GM21381 (cell line): ENCODE data around the gene DNAAF8.

Source experiments
- ATAC-seq: cut with Tn5 transposase; IDR thresholded peaks from one replicate; pipeline ENCODE4 v1.9.1; 2021; ENCODE audit warnings: mild to moderate bottlenecking, moderate library complexity; ENCODE audit not compliant: unreplicated experiment

Gene DNAAF8

DNA sequence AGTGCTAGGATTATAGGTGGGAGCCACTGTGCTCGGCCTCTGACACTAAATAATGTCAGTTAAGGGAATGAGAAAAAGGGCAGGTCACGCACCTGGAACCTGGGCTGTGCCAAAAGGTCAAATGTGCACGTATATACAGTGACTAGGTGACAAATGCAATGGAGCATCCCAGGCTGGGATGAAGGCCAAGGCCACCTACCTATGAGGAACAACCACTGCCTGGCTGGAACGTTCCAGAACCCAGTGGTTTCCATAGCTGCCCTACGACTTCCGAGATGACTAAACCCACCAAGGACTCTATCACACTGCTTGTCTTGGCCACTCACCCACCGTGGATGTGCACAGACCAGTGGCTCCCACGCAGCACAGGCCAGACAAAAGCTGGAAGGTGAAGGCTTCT is 16.6 kb downstream of the DNAAF8 start:
- ATAC-seq = no peak

DNA sequence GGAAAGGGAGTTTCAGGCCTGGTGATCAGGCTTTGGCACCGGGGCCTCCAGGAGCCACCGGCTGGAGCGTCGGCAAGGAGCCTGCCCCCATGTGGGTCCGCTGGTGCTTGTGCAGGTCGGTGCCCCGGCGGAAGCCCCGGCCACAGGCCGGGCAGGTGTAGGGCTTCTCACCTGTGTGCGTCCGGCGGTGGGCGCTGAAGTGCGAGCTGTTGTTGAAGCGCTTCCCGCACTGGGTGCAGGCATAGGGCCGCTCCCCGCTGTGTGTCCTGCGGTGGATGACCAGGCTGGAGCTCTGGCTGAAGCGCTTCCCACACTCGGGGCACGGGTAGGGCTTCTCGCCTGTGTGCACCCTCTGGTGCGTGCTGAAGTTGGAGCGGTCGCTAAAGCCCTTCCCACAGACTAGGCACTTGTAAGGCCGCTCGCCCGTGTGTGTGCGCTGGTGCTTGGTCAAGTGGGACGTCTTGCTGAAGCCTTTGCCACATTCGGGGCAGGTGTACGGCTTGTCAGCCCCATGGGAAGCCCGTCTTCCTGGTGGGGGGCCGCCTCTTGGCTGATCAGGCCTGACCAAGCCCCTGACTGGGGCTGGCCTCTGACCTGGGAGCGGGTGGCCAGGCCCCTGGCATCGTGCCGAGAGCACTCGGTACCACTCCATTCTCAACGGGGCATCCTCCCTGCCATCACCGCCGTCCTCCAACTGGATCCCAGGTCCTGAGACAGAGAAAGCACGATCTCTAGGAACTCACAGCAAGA is 18.2 kb downstream of the DNAAF8 start:
- ATAC-seq = no peak

DNA sequence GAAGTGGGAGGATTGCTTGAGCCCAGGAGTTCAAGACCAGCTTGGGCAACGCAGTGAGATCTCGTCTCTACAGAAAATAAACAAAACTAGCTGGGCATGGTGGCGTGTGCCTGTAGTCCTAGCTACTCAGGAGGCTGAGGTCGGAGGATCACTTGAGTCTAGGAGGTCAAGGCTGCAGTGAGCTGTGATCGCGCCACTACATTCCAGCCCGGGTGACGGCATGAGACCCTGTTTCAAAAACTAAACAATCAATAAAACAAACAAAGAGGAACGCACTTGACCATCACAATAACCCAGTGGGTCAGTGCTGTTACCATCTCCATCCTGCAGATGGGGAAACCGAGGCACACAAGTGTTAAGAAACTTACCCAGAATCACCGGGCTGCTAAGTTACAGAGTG is 18.9 kb downstream of the DNAAF8 start:
- ATAC-seq = no peak

DNA sequence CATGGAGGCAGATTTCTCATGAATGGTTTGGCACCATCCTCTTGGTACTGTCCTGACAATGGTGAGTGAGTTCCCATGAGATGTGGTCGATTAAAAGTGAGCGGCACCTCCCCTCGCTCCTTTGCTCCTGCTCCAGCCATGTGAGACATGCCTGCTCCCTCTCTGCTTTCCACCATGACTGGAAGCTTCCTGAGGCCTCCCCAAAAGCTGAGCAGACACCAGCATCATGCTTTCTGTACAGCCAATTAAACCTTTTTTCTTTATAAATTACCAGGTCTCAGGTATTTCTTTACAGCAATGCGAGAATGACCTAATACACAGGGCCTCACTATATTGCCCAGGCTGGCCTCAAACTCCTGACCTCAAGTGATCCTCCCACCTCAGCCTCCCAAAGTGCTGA is 20.5 kb downstream of the DNAAF8 start:
- ATAC-seq = no peak

DNA sequence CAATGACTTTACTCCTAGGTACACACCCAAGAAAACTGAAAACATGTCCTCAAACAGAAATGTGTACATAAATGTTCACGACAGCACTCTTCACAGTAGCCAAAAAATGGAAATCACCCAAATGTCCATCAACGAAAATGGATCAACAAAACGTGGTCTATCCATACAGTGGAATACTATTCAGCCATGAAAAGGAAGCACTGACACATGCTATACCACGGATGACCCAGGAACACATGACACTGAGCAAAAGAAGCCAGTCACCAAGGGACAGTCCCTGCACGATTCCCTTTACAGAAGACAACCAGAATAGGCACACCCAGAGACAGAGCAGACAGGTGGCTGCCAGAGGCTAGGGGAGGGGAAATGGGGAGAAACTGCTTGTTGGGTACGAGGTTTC is 21.4 kb downstream of the DNAAF8 start:
- no peak for ATAC-seq

DNA sequence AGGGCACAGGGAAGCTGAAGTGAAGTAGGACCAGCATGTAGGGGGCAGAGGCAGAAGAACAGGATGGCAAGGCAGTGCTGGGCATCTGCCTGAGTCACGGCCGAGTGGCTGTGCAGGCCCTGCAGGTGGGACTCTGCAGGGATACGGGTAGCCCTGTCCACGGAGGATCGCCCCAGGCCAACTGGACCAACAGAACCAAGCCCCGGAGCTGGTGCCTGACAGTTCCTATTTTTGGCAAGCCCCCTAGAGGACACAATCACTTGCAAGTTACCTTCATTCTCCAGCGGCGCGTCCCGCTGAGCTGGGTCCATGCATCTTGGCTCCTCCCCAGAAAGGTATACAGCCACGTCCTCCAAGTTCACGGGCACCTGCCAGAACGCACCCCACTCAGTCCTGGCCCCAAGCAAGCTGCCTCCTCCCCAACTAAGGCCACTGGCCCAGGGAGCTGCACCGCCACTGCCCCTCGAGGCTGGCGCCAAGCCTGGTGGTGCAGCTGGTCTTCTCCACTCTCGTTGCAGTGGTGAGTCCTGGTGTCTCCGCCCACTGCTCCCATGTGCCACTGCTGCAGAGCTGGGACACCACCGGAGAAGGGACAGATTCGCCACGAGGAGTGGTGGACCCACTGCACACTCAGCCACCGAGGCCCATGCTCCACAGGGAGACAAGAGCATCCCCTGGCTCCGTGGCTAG is 26.0 kb downstream of the DNAAF8 start:
- ATAC-seq = no peak

DNA sequence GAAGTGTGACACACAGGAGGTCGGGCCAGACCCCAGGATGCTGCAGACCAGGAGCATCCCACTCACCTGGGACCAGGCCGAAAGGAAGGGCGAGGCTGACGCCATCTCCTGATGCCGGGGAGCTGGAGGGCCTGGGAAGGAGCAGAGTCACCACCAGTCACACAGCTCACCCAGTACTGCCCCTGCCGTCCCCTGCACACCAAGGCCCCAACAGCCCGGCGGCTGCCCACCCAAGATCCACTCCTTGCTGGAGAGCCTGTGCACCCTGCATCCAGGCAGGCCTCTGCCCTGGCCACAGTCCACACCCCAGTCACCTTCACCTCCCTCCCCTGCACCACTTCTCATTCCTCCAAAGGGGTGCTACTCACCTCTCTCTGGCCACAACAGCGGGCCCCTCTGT is 27.9 kb downstream of the DNAAF8 start:
- no peak for ATAC-seq

DNA sequence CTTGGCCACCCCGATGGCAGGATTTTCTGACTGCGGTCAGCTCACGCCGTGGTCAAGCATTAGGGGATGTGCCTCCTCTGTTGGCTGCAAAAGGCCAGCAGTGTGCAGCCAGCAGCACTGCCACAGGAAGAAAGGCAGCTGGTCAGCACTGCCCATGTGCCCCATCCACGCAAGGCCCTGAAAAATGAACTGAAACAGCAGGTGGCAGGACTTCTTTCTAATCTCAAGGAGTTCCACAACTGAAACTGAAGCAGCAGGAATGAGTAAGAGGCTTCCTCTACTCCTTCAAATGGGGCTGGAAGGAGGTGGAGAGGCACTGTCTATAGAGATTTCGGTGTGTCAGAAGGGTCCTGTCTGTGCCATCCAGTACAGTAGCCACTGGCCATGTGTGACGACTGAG is 29.5 kb downstream of the DNAAF8 start:
- no peak for ATAC-seq

DNA sequence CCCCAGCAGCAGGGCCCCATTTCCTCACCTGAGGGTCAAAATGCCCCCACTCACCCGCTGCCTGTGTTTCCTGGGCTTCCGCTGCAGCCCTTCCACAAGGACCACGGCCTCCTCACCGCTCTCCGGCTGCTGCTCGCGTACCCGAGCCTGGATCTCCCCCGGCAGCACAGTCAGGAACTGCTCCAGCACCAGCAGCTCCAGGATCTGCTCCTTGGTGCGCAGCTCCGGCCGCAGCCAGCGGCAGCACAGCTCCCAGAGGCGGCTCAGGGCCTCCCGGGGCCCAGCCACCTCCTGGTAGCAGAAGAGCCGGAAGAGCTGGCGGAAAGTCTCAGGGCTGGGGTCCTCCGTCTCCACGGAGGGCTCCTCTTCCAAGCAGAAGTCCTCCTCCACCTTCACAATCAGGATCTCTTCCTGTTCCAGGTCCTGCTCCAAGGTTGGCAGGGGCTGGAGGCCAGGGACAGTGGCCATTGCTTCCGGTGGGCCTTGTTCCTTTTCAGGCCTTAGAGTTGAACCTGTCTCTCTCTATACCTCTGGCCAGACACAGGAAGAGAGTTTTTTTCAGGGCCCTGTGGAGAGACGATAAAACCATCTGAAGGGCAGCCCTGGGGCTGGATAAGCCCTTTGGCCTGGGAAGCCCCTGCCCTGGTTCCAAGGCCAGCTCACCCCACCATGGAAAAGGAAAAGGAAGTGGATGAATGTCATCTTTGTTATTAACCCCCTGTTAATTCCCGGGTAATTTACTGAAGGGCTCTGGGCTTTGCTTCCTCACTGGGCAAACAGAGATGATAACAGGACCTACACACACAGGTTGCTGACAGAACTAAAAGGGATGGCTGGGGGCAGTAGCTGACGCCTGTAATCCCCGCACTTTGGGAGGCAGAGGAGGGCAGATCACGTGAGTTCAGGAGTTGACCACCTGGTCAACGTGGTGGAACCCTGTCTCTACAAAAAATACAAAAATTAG is 31.5 kb downstream of the DNAAF8 start:
- ATAC-seq = no peak

DNA sequence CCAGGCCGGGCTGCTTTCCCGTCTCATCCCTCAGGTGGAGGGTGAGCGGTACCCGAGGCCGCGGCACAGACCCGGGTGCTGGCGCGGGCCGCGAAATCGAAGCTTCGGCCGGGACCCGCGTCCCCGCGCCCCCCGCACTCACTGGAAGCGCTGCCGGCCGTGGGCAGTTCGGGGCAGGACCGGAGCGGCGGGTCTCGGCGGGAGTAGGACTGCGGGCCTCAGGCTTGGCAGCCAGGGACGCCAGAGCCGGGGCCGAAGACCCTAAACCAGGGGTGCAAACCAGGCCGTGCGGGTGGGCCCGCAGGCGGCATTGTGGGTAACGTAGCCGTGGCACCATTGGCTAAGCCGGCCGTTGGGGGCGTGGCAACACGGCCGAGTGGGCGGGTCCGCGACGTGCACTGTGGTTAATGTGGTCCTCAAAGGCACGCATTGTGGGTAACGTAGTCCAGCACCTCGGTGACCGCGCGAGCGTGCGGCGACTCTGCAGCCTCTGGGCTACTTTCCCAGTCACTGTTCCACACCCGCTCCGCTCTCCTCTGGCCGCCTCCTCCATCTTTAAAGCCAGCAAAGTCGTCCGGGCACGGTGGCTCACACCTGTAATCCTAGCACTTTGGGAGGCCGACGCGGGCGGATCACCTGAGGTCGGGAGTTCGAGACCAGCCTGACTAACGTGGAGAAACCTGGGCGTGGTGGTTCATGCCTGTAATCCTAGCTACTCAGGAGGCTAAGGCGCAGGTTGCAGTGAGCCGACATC is 32.7 kb downstream of the DNAAF8 start, which contains the start of gene ZNF500:
Gene ZNF500 (minus strand): TSS at position 288 of the 754 bp plus-strand sequence. CDS start 1,184 bp downstream, outside the sequence.
- peak; percentile 83 for ATAC-seq

DNA sequence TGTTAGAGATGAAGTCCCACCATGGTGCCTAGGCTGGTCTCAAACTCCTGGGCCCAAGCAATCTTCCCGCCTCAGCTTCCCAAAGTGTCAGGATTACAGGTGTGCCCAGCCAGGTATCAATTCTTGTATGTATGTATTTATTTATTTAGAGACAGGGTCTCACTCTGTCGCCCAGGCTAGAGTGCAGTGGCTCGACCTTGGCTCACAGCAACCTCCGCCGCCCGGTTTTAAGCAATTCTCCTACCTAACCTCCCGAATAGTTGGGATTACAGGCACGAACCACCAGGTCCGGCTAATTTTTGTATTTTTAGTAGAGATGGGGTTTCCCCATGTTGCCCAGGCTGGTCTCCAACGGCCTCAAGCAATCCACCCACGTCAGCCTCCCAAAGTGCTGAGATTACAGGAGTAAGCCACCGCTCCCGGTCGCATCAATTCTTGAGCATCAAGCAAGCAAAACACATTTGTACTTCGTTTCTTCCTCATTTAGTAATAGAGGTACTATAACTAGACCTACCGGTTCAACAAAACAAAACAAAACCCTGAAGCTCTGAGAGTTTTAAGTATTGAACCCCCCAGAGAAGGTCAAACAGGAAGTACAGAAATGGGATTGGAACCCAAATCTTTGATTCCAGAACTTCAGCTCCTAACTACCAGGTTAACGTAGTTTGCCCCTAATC is 33.7 kb downstream of the DNAAF8 start:
- no peak for ATAC-seq

DNA sequence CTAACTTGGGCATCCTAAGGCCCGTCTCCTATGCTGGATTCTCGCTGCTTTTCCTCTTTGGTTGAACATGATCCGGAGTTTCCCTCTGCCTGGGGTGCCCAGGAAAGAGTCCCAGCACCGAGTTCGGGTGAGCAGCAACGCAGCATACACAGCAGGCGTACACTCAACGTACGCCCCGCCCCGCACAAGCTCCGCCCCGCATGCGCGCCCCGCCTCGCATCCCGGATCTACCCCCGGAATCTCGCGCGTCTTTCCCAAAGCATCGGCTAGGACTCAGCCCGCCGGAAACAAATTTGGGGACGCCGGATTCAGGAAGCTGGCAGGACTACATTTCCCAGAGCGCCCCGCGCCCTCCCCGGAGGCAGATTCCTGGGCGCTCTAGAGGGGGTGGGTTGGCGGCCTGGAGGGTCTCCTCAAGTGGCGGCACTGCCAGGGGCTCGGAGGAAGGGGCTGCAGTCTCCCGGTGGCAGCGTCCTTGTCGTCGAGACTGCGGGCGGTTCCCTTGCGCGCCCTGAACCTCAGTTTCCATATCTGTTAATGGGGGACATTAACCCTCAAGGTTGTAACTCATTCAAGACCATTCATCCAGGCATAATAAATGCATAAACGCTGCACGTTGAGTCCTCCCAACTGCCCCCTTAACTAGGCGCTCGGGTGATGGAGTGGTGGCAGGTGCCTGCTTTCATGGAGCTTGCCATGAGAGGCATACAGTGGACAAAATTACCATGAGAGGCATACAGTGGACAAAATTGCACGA is 34.4 kb downstream of the DNAAF8 start:
- peak; percentile 54 for ATAC-seq

DNA sequence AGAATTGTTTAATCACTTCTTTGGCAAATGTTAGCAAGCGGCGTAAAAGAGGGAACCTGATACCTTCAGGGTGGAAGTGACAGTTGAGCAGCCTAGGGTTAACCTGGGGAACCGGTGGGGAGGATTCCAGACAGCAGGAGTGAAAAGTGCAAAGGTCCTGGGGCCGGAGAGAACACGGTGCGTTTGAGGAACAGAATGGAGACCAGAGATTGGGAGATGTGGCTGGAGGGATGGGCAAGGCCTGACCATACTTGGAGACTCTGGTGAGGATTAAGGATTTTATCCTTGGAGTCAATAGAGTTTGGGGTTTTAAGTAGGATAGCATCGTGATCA is 34.9 kb downstream of the DNAAF8 start:
- no peak for ATAC-seq

DNA sequence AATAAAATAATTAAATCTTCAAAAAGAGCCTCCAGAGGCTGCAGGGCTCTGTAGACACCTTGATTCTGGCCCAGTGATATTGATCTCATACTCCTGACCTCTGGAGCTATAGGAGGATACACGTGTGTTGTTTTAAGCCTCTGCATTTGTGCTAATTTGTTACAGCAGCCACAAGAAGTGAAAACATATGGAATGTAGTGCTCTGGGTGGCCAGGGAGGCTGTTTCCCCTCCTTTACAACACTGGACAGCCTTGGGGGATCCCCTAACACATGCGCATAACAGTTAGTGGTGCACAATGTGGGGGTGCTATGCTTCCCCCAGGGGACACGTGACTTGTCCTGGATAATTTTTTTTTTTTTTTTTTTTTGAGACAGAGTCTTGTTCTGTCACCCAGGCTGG is 37.3 kb downstream of the DNAAF8 start:
- ATAC-seq = no peak

DNA sequence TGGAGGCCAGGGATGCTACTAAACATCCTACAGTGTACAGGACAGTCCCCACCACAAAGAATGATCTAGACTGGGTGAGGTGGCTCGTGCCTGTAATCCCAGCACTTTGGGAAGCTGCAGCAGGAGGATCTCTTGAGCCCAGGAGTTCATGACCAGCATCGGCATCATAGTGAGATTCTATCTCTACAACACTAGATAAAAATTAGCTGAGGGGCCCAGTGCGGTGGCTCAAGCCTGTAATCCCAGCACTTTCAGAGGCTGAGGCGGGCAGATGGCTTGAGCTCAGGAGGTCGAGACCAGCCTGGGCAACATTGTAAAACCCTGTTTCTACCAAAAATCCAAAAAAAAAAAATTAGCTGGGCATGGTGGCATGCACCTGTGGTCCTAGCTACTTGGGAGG is 38.0 kb downstream of the DNAAF8 start:
- ATAC-seq = no peak

DNA sequence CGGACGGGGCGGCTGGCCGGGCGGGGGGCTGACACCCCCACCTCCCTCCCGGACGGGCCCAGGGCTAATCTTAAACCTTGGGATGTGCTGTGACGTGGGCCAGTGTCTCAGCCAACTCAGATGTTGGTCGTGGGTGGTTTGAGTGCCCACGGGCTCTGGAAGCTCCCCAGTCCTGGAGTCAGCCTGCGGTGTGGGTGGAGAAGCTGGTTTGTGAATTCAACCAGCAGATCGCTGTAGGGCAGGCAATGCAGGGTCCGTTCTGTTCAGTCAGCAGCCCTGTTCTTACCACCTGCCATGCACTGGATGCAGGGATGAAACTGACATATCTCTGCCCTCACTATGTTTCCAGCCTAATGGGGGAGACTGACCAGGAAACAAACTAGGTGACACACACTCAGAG is 40.7 kb downstream of the DNAAF8 start:
- no peak for ATAC-seq

DNA sequence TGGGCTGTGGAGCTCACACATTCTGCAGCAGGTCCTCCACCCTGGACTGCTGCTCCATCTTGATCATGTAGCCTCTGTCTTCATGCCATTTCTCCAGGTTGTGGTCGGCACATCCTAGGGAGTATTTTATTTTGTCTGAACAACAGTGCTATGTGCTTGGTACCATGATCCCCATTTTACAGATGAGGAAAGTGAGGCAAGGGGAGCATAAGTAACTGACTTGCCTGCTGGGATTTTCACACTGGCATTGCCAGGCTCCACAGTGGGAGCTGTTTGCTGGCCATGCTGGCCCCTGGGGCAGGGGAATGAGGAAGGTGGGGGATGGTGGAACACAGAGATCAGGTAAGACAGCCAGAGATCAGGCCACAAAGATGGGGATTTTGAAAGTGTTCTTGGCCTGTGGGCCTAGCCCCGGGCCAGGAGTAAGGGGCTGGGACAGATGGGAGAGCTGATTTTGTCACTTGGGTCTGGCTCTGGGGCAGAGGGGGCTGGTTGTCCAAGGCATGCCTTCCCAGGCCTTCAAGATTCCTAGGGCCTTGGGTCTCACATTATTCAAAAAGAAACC is 41.9 kb downstream of the DNAAF8 start:
- ATAC-seq = no peak

DNA sequence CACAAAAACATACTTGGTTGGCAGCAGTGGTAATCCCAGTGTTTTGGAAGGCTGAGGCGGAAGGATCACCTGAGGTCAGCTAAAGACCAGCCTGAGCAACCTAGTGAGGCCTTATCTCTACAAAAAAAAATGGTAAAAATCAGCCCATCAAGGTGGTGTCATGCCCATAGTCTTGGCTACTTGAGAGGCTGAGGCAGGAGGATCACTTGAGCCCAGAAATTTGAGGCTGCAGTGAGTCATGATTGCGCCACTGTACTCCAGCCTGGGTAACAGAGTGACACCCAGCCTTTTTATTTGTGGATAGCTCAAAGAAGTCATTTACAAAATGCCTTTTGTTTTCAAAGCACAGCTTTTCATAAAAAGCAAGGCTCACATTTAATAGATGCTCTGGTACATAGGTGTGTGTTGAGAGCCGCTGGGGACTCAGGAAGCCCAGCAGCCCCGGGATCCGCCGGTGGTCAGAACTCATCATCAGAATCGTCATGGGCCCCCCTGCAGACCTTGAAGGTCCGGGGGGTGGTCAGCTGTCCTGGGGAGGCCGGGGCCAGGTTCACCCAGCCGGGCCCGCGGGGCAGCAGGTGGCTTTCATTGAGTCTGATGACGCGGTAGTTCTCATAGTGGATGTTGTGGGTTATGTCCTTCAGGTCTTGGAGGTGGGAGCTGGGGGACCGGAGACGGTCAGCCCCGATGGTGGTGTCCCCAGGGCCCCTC is 43.2 kb downstream of the DNAAF8 start:
- ATAC-seq = no peak

DNA sequence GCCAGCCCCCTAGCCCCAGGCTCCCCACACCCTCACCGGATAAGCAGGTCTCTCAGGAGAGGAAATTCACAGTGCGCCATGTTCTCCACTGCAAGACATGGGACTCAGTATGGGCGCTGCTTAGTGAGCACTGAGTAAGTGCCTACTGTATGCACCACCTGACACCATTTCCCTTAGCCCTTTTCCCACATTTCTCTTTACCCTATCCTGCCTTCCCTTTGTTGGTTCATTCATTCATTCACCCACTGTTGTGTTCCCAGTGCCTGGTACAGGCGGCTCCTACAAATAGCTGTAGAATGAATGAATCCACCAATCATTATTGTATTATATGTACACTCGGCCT is 43.7 kb downstream of the DNAAF8 start:
- no peak for ATAC-seq
